AG09319 (cell line): Measurements from ENCODE around the gene ITGAV.

Experiments
- DNase-seq: peaks from one replicate; pipeline ENCODE4 v3.0.0-alpha.2; 2010; ENCODE audit warnings: low read depth; ENCODE audit errors: extremely low read depth
- TF ChIP-seq, protein P1 (sequence below): IDR thresholded peaks from 2 replicates; pipeline ENCODE4 v1.5.1; 2011; ENCODE audit warnings: low read depth, mild to moderate bottlenecking, inconsistent platforms, low read length, moderate library complexity

Gene ITGAV

DNA sequence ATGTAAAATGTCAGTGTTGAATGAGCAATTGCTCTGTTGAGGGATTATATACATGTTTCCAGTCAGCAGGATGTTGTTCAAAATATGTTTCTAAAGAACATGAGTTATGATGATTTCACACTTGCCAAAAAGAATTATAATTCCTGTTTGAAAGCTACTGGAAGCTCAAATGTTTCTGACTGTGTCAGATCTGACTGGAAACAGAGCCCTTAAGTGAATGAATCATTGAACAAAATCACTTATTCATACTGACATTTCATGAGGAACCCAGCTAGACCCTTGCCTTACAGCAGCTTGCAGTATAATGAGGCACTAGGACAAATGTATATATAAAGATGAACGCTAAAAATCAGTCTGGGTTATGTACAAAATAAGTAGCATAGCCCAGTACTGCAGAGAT, 35.4 kb upstream of the ITGAV start:
- TF ChIP-seq, protein P1, sequence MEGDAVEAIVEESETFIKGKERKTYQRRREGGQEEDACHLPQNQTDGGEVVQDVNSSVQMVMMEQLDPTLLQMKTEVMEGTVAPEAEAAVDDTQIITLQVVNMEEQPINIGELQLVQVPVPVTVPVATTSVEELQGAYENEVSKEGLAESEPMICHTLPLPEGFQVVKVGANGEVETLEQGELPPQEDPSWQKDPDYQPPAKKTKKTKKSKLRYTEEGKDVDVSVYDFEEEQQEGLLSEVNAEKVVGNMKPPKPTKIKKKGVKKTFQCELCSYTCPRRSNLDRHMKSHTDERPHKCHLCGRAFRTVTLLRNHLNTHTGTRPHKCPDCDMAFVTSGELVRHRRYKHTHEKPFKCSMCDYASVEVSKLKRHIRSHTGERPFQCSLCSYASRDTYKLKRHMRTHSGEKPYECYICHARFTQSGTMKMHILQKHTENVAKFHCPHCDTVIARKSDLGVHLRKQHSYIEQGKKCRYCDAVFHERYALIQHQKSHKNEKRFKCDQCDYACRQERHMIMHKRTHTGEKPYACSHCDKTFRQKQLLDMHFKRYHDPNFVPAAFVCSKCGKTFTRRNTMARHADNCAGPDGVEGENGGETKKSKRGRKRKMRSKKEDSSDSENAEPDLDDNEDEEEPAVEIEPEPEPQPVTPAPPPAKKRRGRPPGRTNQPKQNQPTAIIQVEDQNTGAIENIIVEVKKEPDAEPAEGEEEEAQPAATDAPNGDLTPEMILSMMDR, result no peak
- no peak for DNase-seq

- TF ChIP-seq, protein P1, result no peak
- no peak for DNase-seq
Observed at GRCh38 chr2:186554850-186555671, 34.8 kb upstream of the ITGAV start.

DNA sequence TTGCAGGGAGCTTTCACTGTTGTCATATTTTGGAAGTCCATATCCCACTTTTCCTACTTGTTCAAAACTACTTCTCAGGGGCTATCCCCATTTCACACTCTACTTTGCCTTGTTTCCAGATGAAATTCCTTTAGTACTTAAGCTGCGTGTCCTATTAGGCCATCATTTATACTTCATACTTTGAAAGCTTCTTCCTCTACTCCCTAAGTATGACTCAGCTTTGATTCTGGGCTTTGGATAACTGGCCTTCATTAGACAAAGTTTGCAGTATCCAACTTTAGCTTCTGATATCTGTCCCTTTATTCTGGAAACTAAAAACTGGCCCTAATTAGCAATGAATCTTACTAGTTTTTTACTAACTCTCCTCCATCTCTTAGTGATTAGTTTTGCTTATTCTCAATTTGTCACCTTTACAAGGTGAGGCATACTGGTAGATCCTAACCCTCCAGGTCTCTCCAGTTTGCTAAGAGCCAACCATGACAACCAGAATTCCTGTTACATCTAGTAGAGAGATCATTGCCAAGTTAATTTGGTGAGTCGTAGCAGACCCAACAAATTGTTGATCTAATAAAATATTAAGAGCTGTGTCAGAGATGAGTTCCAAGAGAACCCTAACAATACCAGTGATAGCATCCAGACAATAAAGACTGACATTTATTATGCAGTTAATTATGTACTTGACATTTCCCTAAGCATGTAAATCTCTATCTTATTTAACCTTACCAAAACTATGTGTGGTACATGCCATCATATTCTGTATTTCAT, 31.2 kb upstream of the ITGAV start:
- DNase-seq, result no peak
- TF ChIP-seq, protein P1, result no peak

GRCh38 chr2:186559370-186559769, 30.5 kb upstream of the ITGAV start:
- TF ChIP-seq, protein P1, result no peak
- DNase-seq, result no peak

DNA sequence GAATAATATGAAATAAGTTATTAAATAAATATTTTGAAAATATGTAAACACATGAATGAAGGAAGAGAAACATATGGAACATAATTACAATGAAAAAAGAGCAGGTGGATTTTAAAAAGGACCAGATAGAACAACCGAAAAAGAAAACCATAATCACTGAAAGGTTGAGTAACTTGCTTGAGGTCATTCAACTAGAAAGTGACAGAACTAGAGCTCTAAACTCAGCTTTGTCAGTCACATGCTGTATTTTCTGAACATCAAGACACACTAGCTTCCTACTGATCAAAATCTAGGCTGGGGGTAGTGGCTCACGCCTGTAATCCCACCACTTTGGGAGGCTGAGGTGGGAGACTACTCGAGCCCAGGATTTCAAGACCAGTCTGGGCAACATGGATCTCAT, 30.0 kb upstream of the ITGAV start:
- TF ChIP-seq, protein P1, result no peak
- DNase-seq, result no peak

- DNase-seq, result no peak
- TF ChIP-seq, protein P1, result no peak
Observed at GRCh38 chr2:186560254-186560653, 29.6 kb upstream of the ITGAV start.

- no peak for DNase-seq
- TF ChIP-seq, protein P1, result no peak
Observed at GRCh38 chr2:186561467-186562208, 28.2 kb upstream of the ITGAV start.
